Uterus (tissue), 2 donors: Measurements from ENCODE around the gene GPR152.

Experiments
- POLR2A ChIP-seq, 2 donors: fragments of 450-650 bp; IDR thresholded peaks; one replicate each; pipeline ENCODE4 v1.6.1; 2016; ENCODE audit warnings: antibody characterized with exemption in 2 of 2, mild to moderate bottlenecking in 1 of 2, moderate library complexity in 1 of 2
- TF ChIP-seq, protein P1 (sequence below), 4 experiments: fragments of 200-600 bp in 2 of 4; fragments of 450-650 bp in 2 of 4; sonication (generic) in 2 of 4; IDR thresholded peaks; one replicate each; pipeline ENCODE4 v1.5.1; 2016 to 2019; ENCODE audit warnings: antibody characterized with exemption in 4 of 4, mild to moderate bottlenecking in 2 of 4, moderate library complexity in 1 of 4

DNA sequence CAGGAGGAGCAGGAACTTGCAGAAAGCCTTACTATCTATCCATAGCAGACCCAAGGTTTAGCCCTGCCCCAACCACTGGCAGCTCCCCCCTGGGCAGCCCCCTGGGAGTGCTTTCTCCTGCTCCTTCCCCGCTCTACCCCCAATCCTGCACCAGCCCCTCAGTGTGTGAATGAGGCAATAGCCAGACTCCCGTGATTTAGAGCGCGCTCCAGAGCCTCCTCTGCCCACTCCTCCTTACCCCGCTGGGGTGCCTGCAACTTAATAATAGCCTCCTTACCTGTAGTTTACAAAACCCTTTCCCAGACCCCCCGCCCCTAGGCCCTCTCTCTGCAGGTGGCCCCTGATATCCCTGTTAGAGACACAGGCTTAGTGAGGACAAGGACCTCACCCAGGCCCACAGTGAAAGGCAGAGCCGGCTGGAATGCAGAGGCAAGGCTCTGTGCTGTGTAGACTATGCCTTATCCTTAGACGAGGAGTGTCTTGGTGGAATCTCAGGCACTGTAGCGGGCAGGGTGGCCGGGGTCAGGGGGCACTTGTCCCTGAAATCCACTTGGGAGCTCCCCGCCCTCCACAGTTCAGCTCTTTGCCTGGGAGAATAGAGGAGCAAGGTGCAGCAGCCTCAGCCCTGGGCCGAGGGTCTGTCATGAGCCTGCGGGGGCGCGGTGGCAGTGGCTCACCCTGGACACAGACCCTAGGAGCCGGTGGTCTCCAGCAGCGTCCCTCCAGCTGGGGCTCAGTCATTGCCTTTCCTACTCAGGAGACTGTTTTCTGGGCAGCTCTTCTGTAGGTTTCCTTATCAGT lies 41.3 kb downstream of the GPR152 start:
- TF ChIP-seq, protein P1, sequence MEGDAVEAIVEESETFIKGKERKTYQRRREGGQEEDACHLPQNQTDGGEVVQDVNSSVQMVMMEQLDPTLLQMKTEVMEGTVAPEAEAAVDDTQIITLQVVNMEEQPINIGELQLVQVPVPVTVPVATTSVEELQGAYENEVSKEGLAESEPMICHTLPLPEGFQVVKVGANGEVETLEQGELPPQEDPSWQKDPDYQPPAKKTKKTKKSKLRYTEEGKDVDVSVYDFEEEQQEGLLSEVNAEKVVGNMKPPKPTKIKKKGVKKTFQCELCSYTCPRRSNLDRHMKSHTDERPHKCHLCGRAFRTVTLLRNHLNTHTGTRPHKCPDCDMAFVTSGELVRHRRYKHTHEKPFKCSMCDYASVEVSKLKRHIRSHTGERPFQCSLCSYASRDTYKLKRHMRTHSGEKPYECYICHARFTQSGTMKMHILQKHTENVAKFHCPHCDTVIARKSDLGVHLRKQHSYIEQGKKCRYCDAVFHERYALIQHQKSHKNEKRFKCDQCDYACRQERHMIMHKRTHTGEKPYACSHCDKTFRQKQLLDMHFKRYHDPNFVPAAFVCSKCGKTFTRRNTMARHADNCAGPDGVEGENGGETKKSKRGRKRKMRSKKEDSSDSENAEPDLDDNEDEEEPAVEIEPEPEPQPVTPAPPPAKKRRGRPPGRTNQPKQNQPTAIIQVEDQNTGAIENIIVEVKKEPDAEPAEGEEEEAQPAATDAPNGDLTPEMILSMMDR (IDR thresholded peaks at IDR 0.05): no peak
- TF ChIP-seq POLR2A (IDR thresholded peaks at IDR 0.05): no peak
